HG03108 (cell line): ENCODE data around the gene ATPAF1.
A peak's percentile ranks its signal among the peaks of the same experiment; 100 is the strongest.
"Not testable (repeated sequence)": the region's sequence is repeated elsewhere in the genome, so short reads cannot be mapped to it uniquely, and the experiment has no call there.

Experiments used
- ATAC-seq: cut with Tn5 transposase; IDR thresholded peaks from one replicate; pipeline ENCODE4 v1.9.1; 2021; ENCODE audit warnings: moderate library complexity; ENCODE audit not compliant: unreplicated experiment

The ATPAF1 gene

GRCh38 chr1:46681333-46682034, 13.3 kb upstream of the ATPAF1 start:
- no peak for ATAC-seq

- ATAC-seq, result no peak
These were observed 11.8 kb upstream of the ATPAF1 start for GRCh38 chr1:46679789-46680573.

- ATAC-seq, result no peak
These were observed 9.2 kb upstream of the ATPAF1 start for GRCh38 chr1:46677339-46677738.

GRCh38 chr1:46676531-46676930, 8.4 kb upstream of the ATPAF1 start:
- ATAC-seq, result no peak

GRCh38 chr1:46675549-46676314, 7.6 kb upstream of the ATPAF1 start:
- peak; percentile 64 for ATAC-seq

- ATAC-seq, result no peak
These were observed 5.6 kb upstream of the ATPAF1 start for GRCh38 chr1:46673749-46674182.

GRCh38 chr1:46672696-46673095, 4.5 kb upstream of the ATPAF1 start:
- ATAC-seq, result no peak

- ATAC-seq, result no peak
These were observed 3.4 kb upstream of the ATPAF1 start, which contains the start of gene TEX38 for GRCh38 chr1:46671554-46671953. Gene TEX38, plus strand, starts transcription at chr1:46671854. Its CDS starts 81 bp downstream, at chr1:46671935.

- ATAC-seq, result no peak
These were observed 2.0 kb upstream of the ATPAF1 start for GRCh38 chr1:46670134-46670533.

GRCh38 chr1:46665983-46666382, 2.2 kb downstream of the ATPAF1 start:
- ATAC-seq, result no peak

- ATAC-seq, result not testable (repeated sequence)
These were observed 5.2 kb downstream of the ATPAF1 start for GRCh38 chr1:46662919-46663318.

GRCh38 chr1:46660116-46660515, 8.0 kb downstream of the ATPAF1 start:
- ATAC-seq, result peak; percentile 76

- no peak for ATAC-seq
These were observed 8.8 kb downstream of the ATPAF1 start for GRCh38 chr1:46659307-46659870.

- no peak for ATAC-seq
These were observed 10.4 kb downstream of the ATPAF1 start for GRCh38 chr1:46657775-46658174.

GRCh38 chr1:46656643-46657042, 11.5 kb downstream of the ATPAF1 start:
- no peak for ATAC-seq

GRCh38 chr1:46655848-46656247, 12.3 kb downstream of the ATPAF1 start:
- ATAC-seq, result no peak

GRCh38 chr1:46654698-46655097, 13.5 kb downstream of the ATPAF1 start:
- ATAC-seq, result not testable (repeated sequence)

GRCh38 chr1:46654012-46654411, 14.2 kb downstream of the ATPAF1 start:
- ATAC-seq, result no peak

GRCh38 chr1:46653405-46653958, 14.7 kb downstream of the ATPAF1 start:
- ATAC-seq, result no peak

- no peak for ATAC-seq
These were observed 15.7 kb downstream of the ATPAF1 start for GRCh38 chr1:46652321-46653100.
